Skeletal muscle tissue (tissue), 4 donors: ENCODE data around the gene GRM8. TPM values are rescaled to one million over a fixed set of nuclear protein-coding genes. Genes with fewer than 3 reads are reported as not detected.

Experiments used
- H3K27ac ChIP-seq: one replicate; pipeline ENCODE4 v1.7.0; 2013; ENCODE audit warnings: mild to moderate bottlenecking, low read depth, low read length, inconsistent platforms
- H3K27me3 ChIP-seq, 3 donors: one replicate each; pipeline ENCODE4 v1.7.0; 2013; ENCODE audit warnings: low read length in 3 of 3; ENCODE audit not compliant: control insufficient read depth in 3 of 3, insufficient read depth in 3 of 3
- H3K36me3 ChIP-seq, 3 donors: one replicate each; pipeline ENCODE4 v1.7.0; 2013; ENCODE audit warnings: low read length in 3 of 3; ENCODE audit not compliant: control insufficient read depth in 3 of 3, insufficient read depth in 3 of 3
- H3K4me1 ChIP-seq, 3 donors: one replicate each; pipeline ENCODE4 v1.7.0; 2013; ENCODE audit warnings: low read length in 3 of 3, mild to moderate bottlenecking in 3 of 3; ENCODE audit not compliant: control insufficient read depth in 3 of 3, insufficient read depth in 3 of 3
- H3K4me3 ChIP-seq, 3 donors: one replicate each; pipeline ENCODE4 v1.7.0; 2013; ENCODE audit warnings: low read length in 3 of 3
- H3K9ac ChIP-seq, 3 donors: one replicate each; pipeline ENCODE4 v1.7.0; 2013; ENCODE audit warnings: low read length in 3 of 3, mild to moderate bottlenecking in 3 of 3, moderate library complexity in 2 of 3, low read depth in 1 of 3
- H3K9me3 ChIP-seq, 3 donors: one replicate each; pipeline ENCODE4 v1.7.0; 2013; ENCODE audit warnings: low read length in 3 of 3; ENCODE audit not compliant: control insufficient read depth in 3 of 3
- total RNA-seq: library from RNA; depleted of rRNA; stranded (reverse); fragments of >200 nt; gene quantifications from one replicate; pipeline ENCODE4 v1.2.3, GENCODE V29; 2014
- donor health status: Osteomylitis.

GRM8 gene
- total RNA-seq, 1 donor from 2014 or later: not detected

GRCh38 chr7:127233630-127234029 lies 19.1 kb downstream of the GRM8 start:
- H3K4me1 ChIP-seq: no peaks in the 10 kb centered on the region
- H3K9me3 ChIP-seq: no peaks in the 10 kb centered on the region
- H3K27me3 ChIP-seq: peaks cover 0 to 2% (median 0%) of the 10 kb centered on the region in 3 donors
- H3K9ac ChIP-seq: no peak overlapping the region
- no peak overlapping the region for H3K27ac ChIP-seq
- no peak overlapping the region for H3K4me3 ChIP-seq
- H3K36me3 ChIP-seq: no peaks in the 10 kb centered on the region

- Histone ChIP-seq H3K27ac (no peak overlapping the region), H3K36me3 (no peaks in the 10 kb centered on the region), H3K4me3 (no peak overlapping the region), H3K9ac (no peak overlapping the region), H3K27me3 (peaks cover 0 to 8% (median 0%) of the 10 kb centered on the region in 3 donors), H3K4me1 (no peaks in the 10 kb centered on the region), H3K9me3 (no peaks in the 10 kb centered on the region)
Observed at GRCh38 chr7:127231415-127231814, 21.3 kb downstream of the GRM8 start.

DNA sequence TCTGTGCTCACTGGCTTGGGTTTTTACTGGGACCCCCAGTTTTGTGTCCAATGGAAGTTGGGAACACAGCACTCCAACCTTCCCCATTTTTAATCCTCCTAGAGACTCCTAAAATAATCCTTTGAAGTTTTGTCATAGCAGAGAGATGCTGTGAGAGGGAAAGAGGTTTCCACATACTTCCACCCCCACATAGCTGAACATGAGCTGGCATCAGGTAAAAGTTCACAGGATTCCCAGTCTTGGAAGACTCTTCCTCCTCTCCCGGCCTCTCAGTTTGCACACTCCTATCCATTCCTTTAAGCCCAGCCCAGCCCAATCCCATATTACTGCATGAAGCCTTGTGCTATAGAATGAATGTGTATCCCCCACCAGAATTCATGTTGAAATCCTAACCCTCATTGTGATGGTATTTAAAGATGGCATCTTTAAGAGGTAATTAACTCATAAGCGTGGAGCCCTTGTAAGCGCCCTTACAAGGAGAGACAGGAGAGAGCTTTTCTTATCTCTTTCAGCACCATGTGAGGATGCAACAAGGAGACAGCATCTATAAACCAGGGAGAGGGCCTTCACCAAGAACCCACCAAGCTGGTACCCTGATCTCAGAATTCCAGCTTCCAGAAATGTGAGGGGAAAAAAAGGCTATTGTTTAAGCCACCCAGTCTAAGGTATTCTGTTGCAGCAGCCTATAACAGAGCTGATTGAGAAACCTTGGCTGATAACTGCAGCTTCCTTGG lies 22.4 kb downstream of the GRM8 start:
- Histone ChIP-seq H3K9ac (no peak overlapping the region), H3K36me3 (no peaks in the 10 kb centered on the region), H3K9me3 (no peaks in the 10 kb centered on the region), H3K4me1 (no peaks in the 10 kb centered on the region), H3K27me3 (peaks cover 0 to 8% (median 0%) of the 10 kb centered on the region in 3 donors), H3K4me3 (no peak overlapping the region), H3K27ac (no peak overlapping the region)

GRCh38 chr7:127226685-127227374 lies 25.9 kb downstream of the GRM8 start:
- H3K36me3 ChIP-seq: no peaks in the 10 kb centered on the region
- no peak overlapping the region for H3K27ac ChIP-seq
- no peaks in the 10 kb centered on the region for H3K4me1 ChIP-seq
- peaks cover 4 to 6% (median 4%) of the 10 kb centered on the region in 3 donors for H3K27me3 ChIP-seq
- no peak overlapping the region for H3K9ac ChIP-seq
- H3K9me3 ChIP-seq: no peaks in the 10 kb centered on the region
- no peak overlapping the region for H3K4me3 ChIP-seq

GRCh38 chr7:127221731-127222130 lies 31.0 kb downstream of the GRM8 start:
- Histone ChIP-seq H3K9me3 (no peaks in the 10 kb centered on the region), H3K27me3 (peaks cover 1 to 11% (median 4%) of the 10 kb centered on the region in 3 donors), H3K4me3 (no peak overlapping the region), H3K4me1 (no peaks in the 10 kb centered on the region), H3K36me3 (no peaks in the 10 kb centered on the region), H3K9ac (no peak overlapping the region), H3K27ac (no peak overlapping the region)

GRCh38 chr7:127214956-127215718 lies 37.6 kb downstream of the GRM8 start:
- Histone ChIP-seq H3K27me3 (no peaks in the 10 kb centered on the region), H3K27ac (no peak overlapping the region), H3K9ac (no peak overlapping the region), H3K4me3 (no peak overlapping the region), H3K36me3 (no peaks in the 10 kb centered on the region), H3K9me3 (no peaks in the 10 kb centered on the region), H3K4me1 (no peaks in the 10 kb centered on the region)

DNA sequence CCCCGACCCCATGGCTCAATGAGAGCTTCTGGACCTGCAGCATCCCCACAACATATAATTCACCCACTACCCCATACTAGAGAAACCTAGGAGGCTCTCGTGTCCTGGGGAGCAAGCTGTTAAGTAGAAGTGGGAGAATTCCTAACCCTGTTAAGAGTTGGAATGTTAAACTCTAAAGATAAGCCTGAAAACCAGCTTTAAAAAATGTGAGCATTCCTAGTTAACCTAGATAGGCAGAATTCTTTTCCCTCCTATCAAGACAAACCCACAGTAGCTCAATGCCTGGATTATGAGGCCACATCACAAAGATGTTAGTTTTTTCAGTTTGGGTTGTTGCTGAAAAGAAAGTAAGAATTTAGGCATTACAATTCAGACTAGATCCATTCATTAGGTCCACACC lies 42.9 kb downstream of the GRM8 start:
- no peak overlapping the region for H3K4me3 ChIP-seq
- no peak overlapping the region for H3K27ac ChIP-seq
- no peak overlapping the region for H3K9ac ChIP-seq
- no peaks in the 10 kb centered on the region for H3K4me1 ChIP-seq
- peaks cover 0 to 4% (median 2%) of the 10 kb centered on the region in 3 donors for H3K27me3 ChIP-seq
- no peaks in the 10 kb centered on the region for H3K9me3 ChIP-seq
- H3K36me3 ChIP-seq: no peaks in the 10 kb centered on the region

DNA sequence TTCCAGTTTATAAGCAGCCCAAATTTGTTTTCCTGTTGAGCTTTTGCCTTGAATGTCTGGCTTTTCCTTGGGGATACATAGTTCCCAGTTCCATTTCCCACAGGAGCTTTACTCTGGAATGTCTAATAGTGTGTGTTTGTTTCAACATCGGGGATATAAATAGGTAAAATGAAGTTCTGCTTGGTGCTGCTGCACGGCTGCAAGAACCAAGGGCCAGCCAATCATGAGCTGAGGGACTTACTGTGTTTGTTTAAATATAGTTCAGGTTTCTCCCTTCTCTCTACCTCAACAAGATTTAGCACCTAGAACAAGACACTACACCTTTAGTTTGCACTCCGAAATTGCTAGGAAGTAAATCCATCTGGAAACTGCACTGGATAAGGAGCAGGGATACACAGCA lies 43.9 kb downstream of the GRM8 start:
- Histone ChIP-seq H3K36me3 (no peaks in the 10 kb centered on the region), H3K4me3 (no peak overlapping the region), H3K9me3 (no peaks in the 10 kb centered on the region), H3K27ac (no peak overlapping the region), H3K4me1 (no peaks in the 10 kb centered on the region), H3K9ac (no peak overlapping the region), H3K27me3 (peaks cover 0 to 6% (median 2%) of the 10 kb centered on the region in 3 donors)

GRCh38 chr7:127208351-127208750 lies 44.4 kb downstream of the GRM8 start:
- Histone ChIP-seq H3K4me1 (no peaks in the 10 kb centered on the region), H3K27me3 (peaks cover 0 to 6% (median 2%) of the 10 kb centered on the region in 3 donors), H3K4me3 (no peak overlapping the region)

DNA sequence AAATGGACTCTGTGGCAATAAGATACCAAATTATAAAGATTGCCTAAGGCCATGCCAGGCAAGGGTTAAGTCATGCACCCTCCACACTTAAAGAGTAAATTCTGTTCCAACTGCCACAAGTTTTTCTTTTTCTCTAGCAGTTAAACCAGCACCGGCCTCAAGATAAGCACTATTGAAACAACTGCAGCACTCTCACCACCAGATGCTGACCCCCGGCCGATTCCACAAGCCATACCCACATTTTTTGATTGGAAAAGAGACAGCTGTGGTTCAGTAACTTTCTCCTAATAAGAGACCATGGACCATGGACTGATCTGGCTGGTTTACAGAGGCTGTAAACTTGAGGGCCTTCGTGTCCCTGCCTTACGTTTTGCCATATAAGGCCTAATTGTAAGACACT lies 44.9 kb downstream of the GRM8 start:
- Histone ChIP-seq H3K4me3 (no peak overlapping the region), H3K9me3 (no peaks in the 10 kb centered on the region), H3K27me3 (peaks cover 0 to 6% (median 2%) of the 10 kb centered on the region in 3 donors), H3K9ac (no peak overlapping the region), H3K36me3 (no peaks in the 10 kb centered on the region), H3K27ac (no peak overlapping the region), H3K4me1 (no peaks in the 10 kb centered on the region)

More at GRCh38 chr7:127208351-127208750, 44.4 kb downstream of the GRM8 start:
- H3K9me3 ChIP-seq: no peaks in the 10 kb centered on the region
- no peaks in the 10 kb centered on the region for H3K36me3 ChIP-seq
- H3K27ac ChIP-seq: no peak overlapping the region
- H3K9ac ChIP-seq: no peak overlapping the region
